Panc1 (cell line): ENCODE data around the gene B4GALT5.
"Not testable (repeated sequence)": the region's sequence is repeated elsewhere in the genome, so short reads cannot be mapped to it uniquely, and the experiment has no call there.

Source experiments
- POLR2AphosphoS5 ChIP-seq: IDR thresholded peaks from 2 replicates; pipeline ENCODE4 v1.6.1; 2012; ENCODE audit warnings: mild to moderate bottlenecking, low read depth, low read length, moderate library complexity
- SIN3A ChIP-seq: IDR thresholded peaks from 2 replicates; pipeline ENCODE4 v1.6.1; 2012; ENCODE audit warnings: low read depth, mild to moderate bottlenecking, low read length, moderate library complexity, borderline replicate concordance; ENCODE audit not compliant: insufficient read depth
- TCF7L2 ChIP-seq: IDR thresholded peaks from 2 replicates; pipeline ENCODE4 v1.6.1; 2011; ENCODE audit warnings: mild to moderate bottlenecking, low read depth, low read length, inconsistent platforms
- TF ChIP-seq, protein P1 (sequence below), 2 experiments: IDR thresholded peaks; 2 replicates each; pipeline ENCODE4 v1.6.1; 2011 to 2012; ENCODE audit warnings: low read depth in 2 of 2, control low read depth in 1 of 2, low read length in 1 of 2, mild to moderate bottlenecking in 1 of 2, moderate library complexity in 1 of 2; ENCODE audit not compliant: insufficient read depth in 1 of 2
- TF ChIP-seq, protein P2 (sequence below): fragments of 450-650 bp; IDR thresholded peaks from 2 replicates; pipeline ENCODE4 v1.5.1; 2017; ENCODE audit warnings: mild to moderate bottlenecking

DNA sequence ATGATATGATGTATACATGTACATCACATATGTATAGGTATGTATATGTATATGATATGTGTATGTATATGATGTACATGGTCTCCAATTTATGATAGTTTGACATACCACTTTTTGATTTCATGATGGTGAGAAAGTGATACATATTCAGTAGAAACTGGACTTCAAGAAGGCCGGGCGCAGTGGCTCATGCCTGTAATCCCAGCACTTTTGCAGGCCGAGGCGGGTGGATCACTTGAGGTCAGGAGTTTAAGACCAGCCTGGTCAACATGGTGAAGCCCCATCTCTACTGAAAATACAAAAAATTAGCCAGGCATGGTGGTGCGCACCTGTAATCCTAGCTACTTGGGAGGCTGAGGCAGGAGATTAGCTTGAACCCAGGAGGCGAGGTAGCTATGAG lies 10.1 kb upstream of the B4GALT5 start:
- TF ChIP-seq, protein P1, sequence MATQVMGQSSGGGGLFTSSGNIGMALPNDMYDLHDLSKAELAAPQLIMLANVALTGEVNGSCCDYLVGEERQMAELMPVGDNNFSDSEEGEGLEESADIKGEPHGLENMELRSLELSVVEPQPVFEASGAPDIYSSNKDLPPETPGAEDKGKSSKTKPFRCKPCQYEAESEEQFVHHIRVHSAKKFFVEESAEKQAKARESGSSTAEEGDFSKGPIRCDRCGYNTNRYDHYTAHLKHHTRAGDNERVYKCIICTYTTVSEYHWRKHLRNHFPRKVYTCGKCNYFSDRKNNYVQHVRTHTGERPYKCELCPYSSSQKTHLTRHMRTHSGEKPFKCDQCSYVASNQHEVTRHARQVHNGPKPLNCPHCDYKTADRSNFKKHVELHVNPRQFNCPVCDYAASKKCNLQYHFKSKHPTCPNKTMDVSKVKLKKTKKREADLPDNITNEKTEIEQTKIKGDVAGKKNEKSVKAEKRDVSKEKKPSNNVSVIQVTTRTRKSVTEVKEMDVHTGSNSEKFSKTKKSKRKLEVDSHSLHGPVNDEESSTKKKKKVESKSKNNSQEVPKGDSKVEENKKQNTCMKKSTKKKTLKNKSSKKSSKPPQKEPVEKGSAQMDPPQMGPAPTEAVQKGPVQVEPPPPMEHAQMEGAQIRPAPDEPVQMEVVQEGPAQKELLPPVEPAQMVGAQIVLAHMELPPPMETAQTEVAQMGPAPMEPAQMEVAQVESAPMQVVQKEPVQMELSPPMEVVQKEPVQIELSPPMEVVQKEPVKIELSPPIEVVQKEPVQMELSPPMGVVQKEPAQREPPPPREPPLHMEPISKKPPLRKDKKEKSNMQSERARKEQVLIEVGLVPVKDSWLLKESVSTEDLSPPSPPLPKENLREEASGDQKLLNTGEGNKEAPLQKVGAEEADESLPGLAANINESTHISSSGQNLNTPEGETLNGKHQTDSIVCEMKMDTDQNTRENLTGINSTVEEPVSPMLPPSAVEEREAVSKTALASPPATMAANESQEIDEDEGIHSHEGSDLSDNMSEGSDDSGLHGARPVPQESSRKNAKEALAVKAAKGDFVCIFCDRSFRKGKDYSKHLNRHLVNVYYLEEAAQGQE (IDR thresholded peaks at IDR 0.05; ENCODE audit: insufficient read depth in 1 of 2, low read depth in 2 of 2, low read length in 1 of 2), result not testable (repeated sequence)
- TF ChIP-seq, protein P2, sequence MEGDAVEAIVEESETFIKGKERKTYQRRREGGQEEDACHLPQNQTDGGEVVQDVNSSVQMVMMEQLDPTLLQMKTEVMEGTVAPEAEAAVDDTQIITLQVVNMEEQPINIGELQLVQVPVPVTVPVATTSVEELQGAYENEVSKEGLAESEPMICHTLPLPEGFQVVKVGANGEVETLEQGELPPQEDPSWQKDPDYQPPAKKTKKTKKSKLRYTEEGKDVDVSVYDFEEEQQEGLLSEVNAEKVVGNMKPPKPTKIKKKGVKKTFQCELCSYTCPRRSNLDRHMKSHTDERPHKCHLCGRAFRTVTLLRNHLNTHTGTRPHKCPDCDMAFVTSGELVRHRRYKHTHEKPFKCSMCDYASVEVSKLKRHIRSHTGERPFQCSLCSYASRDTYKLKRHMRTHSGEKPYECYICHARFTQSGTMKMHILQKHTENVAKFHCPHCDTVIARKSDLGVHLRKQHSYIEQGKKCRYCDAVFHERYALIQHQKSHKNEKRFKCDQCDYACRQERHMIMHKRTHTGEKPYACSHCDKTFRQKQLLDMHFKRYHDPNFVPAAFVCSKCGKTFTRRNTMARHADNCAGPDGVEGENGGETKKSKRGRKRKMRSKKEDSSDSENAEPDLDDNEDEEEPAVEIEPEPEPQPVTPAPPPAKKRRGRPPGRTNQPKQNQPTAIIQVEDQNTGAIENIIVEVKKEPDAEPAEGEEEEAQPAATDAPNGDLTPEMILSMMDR, result not testable (repeated sequence)
- not testable (repeated sequence) for TF ChIP-seq POLR2AphosphoS5, SIN3A, TCF7L2
